Suprapubic skin (tissue), 4 donors: ENCODE results near the gene FASTK.

ENCODE experiments used
- POLR2A ChIP-seq, 2 donors: fragments of 450-650 bp; IDR thresholded peaks; one replicate each; pipeline ENCODE4 v1.6.1; 2017; ENCODE audit warnings: antibody characterized with exemption in 2 of 2, mild to moderate bottlenecking in 2 of 2, moderate library complexity in 2 of 2
- POLR2AphosphoS5 ChIP-seq, 3 donors: sonication (generic); formaldehyde crosslinking; IDR thresholded peaks; one replicate each; pipeline ENCODE4 v1.6.1; 2017; ENCODE audit warnings: antibody characterized with exemption in 3 of 3
- TF ChIP-seq, protein P1 (sequence below), 2 donors: fragments of 200-600 bp in 1 of 2; fragments of 450-650 bp in 1 of 2; sonication (generic) in 1 of 2; IDR thresholded peaks; one replicate each; pipeline ENCODE4 v1.5.1; 2016 to 2019; ENCODE audit warnings: antibody characterized with exemption in 2 of 2, mild to moderate bottlenecking in 1 of 2, moderate library complexity in 1 of 2

- no peak for TF ChIP-seq POLR2AphosphoS5 (IDR thresholded peaks at IDR 0.05)
- TF ChIP-seq, protein P1, sequence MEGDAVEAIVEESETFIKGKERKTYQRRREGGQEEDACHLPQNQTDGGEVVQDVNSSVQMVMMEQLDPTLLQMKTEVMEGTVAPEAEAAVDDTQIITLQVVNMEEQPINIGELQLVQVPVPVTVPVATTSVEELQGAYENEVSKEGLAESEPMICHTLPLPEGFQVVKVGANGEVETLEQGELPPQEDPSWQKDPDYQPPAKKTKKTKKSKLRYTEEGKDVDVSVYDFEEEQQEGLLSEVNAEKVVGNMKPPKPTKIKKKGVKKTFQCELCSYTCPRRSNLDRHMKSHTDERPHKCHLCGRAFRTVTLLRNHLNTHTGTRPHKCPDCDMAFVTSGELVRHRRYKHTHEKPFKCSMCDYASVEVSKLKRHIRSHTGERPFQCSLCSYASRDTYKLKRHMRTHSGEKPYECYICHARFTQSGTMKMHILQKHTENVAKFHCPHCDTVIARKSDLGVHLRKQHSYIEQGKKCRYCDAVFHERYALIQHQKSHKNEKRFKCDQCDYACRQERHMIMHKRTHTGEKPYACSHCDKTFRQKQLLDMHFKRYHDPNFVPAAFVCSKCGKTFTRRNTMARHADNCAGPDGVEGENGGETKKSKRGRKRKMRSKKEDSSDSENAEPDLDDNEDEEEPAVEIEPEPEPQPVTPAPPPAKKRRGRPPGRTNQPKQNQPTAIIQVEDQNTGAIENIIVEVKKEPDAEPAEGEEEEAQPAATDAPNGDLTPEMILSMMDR (IDR thresholded peaks at IDR 0.05): no peak
- TF ChIP-seq POLR2A (IDR thresholded peaks at IDR 0.05): no peak
Measured at GRCh38 chr7:151080067-151080521, 515 bp downstream of the FASTK start.
